GM18861 (cell line): ENCODE results near the gene NTHL1.

ENCODE experiments used
- ATAC-seq: cut with Tn5 transposase; IDR thresholded peaks from one replicate; pipeline ENCODE4 v1.9.1; 2021; ENCODE audit not compliant: unreplicated experiment

Gene NTHL1

DNA sequence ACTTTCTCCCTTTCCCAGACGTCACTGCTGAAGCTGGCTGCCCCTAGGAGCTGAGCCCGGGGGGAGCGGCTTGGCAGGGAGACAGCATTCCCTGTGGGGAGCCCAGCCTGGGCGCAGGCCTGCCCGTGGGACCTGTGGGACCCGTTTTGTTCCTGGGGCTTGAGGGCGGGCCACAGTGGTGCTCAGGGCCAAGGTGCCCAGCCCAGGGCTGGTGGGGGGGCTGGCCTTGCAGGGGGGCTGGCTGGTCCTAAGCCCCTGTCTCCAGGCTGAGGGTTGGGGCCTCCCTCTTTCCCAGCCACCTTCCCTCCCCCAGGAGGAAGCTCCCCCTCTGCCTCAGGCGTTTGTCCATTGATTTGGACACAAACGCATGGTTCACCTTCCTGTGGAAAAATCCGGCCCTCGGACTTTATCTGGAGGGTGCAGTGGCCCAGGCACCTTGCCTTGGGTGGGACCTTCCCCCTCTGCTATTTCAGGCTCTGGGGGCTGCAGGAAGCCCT is 16.5 kb downstream of the NTHL1 start:
- no peak for ATAC-seq

DNA sequence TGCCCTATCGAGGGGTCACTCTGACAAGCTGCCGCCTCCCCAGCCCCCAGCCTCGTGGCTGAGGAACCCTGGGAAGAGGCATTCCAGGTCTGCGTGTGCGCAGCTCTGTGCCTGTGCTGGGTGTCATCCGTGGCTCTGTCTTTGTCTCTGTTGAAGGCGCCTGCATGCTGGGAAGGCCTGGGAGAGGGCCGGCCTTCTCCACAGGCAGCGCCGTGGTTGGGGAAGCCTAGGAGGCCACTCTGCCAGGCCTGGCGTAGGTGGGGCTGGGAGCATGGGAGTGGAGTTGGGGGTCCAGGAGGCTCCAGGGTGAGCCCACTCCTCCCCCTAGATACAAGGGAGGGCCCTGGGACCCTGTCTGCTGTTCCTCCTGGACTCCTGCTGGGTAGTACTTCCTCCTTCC is 17.6 kb downstream of the NTHL1 start:
- no peak for ATAC-seq

DNA sequence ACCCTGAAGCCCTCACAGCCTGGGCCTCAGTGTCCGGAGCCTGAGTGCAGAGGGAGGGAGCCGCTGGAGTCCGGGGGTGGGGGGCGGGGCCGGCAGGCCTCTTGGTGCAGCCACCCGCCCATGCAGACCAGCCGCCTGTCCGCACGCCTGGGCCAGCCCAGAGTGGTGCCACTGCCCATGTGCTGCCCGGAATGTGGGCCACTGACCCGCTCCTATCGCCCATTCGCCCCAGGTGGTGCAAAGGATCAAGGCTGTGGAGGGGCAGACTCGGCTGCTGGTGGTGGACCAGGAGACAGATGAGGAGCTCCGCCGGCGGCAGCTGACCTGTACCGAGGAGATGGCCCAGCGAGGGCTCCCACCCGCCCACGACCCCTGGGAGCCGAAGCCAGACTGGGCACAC is 18.3 kb downstream of the NTHL1 start:
- no peak for ATAC-seq

DNA sequence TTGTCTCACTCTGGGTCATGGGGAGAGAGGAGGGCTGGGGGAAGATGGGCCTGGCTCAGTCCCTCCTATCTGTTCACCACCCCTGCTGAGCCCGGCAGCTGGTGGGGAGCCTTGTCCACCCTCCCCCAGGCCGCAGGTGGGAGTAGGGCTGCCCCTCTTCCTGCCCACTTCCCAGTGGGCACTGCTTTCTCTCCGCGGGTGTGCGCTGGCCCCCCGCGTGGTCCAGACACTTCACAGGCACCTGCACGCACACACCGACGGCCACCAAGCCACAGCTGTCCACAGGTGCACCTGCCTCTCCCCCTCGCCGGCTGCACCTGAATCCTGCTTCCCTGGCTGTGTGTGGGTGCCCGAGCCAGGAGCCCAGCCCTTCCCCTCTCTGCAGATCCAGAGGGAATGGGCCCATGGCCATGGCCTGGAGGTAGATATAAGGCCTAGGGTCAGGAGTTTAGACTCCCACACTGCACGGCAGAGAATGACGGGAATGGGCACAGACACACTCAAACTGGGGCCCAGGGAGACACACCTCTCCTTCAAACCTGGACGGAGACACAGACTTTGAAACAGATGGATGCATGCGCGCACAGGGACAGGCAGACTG is 18.9 kb downstream of the NTHL1 start:
- no peak for ATAC-seq

DNA sequence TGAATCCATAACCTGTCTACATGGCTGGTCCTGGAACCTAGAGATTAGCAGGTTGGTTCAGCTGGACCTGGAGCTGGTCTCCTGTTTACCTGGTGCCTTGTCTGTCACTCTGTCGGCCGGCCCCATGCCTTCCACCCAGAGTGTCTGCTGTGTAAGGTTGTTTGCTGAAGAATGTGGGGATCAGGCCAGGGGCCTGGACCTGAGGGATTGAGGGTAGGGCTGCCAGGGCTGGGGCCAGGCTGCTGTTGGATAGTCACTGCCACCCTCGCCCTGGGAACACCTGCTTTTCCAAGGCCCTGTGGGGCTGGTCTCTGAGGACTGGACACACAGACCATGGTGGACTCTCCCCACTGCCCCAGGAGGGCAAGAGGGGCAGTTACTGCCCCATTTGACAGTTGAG is 19.5 kb downstream of the NTHL1 start:
- ATAC-seq = no peak

DNA sequence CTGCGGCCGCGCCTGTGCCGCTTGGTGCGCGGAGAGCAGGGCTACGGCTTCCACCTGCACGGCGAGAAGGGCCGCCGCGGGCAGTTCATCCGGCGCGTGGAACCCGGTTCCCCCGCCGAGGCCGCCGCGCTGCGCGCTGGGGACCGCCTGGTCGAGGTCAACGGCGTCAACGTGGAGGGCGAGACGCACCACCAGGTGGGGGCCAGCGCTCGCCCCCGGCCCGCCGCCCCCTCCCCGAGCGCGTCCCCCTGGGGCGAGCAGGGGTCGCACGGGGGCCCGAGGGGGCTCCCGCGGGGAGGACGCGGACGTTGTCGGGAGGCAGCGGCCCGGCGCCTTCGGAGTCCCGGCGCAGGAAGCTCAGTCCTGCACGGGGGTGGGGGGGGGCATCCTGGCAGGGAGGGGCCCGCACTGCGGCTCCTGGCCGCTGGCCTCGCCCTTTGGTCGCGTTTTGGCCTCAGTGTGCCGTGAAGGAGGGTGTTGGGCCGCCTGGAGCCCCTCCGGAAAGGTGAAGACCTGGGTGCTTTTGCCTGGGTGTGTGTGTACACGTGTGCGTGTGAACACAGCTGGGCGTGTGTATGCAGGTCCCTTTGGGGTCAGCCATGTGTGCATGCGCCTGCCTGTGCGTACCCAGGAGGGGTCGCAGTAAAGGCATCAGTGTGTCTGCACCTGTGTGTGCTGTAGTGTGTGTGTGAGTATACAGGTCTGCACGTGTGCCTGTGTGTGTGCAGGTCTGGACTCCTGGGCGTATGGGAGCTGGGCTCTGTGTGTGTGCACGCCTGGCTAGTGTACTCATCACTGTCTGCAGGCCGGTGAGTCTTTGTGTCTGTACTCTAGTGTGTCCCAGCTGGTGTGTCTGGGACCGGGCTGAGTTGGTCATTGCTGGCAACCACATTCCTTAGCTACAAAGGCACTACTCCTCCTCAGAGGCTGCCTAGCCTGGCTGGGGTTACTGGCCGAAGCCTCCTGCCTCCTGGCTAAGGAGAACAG is 20.3 kb downstream of the NTHL1 start:
- ATAC-seq = no peak

DNA sequence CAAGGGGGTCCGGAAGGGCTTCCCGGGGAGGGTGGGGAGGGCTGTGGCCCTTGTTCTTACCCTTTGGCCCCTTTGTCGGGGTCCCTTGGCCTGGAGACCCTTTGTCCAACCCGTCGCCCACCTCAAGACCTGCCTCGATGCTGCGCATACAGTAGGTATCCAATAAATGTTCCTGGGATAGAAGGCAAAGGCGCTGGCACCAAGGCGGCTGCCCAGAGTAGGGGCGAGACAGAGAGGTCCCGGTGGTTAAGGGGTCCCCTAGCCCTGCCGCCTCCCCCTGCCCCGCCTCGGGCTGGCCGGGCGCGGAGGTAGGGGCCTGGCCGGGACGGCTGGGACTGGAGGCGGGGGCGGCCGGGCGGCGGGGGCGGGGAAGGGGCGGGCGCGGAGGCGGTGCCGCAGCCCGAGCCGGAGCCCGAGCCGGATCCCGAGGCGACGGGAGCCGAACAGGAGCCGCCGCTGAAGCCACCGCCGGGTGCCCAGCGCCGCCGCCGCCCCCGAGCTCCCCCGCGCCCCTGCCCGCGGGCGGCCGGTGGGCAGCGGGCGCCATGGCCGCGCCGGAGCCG is 21.1 kb downstream of the NTHL1 start, which contains the start of gene NHERF2:
TSS of gene NHERF2 (plus strand) at position 442 of the 563 bp plus-strand sequence. CDS start at position 546, 104 bp downstream.
- ATAC-seq = no peak

DNA sequence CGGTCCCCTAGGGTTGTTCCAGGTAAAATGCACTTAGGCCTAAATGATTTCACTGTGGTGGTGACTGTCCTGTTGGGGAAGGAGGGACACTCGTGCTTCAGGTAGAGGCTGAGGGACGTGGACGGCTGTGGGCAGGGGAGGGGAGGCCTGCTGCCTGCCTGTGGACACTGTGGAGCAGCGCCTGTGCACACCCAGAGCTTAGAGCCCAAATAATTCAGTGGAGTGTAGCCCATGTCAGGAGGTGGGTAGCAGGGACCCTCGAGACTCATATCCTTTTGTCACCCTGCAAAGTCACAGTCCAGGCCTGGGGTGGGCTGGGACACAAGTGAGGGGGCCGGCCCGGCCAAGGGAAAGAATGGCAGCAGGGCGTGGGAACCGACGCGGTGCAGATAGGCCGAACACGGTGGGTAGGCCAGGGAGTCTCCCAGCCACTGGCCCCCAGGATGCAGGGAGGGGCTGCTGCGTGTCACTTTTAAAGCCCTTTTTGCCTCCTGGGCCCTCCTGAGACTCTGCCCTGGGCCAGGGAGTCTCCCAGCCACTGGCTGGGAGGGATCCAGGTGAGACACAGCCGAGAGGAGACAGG is 21.7 kb downstream of the NTHL1 start:
- no peak for ATAC-seq

DNA sequence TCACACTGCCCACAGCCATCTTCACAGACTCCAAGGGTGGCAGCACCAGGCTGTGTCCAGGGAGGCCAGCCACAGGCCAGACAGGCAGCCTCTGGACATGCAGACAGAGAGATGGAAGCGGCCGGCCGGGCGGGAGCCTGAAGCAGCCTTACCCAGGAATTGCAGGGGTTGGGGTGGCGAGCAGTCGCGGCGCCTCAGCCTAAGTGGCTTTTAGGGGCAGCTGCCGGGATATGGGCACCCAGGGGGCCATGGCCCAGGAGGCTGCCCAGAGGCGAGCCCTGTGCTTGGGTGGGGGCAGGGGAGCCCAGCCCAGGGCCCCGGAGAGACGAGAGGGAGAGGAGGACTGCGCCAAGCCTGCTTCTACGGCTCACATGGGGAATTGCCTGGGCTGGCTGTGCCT is 22.4 kb downstream of the NTHL1 start:
- ATAC-seq = no peak

DNA sequence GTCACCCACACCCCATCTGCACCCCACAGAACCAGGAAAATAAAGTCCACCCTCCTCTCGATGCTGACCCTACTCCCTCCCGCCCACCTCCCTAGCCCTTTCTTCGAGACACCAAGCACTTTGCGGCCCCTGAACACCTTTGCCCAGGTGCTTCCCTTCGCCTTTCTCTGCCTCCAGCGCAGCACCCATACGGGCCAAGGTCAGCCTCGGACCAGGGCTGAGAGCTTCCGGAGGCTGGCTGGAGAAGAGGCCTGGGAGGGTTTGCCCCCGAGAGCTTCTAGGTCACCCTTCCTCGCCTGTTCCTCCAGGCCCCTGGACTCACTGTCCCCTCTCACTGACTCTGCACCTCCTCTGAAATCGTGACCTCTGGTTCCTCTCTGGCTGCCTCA is 23.6 kb downstream of the NTHL1 start:
- no peak for ATAC-seq

DNA sequence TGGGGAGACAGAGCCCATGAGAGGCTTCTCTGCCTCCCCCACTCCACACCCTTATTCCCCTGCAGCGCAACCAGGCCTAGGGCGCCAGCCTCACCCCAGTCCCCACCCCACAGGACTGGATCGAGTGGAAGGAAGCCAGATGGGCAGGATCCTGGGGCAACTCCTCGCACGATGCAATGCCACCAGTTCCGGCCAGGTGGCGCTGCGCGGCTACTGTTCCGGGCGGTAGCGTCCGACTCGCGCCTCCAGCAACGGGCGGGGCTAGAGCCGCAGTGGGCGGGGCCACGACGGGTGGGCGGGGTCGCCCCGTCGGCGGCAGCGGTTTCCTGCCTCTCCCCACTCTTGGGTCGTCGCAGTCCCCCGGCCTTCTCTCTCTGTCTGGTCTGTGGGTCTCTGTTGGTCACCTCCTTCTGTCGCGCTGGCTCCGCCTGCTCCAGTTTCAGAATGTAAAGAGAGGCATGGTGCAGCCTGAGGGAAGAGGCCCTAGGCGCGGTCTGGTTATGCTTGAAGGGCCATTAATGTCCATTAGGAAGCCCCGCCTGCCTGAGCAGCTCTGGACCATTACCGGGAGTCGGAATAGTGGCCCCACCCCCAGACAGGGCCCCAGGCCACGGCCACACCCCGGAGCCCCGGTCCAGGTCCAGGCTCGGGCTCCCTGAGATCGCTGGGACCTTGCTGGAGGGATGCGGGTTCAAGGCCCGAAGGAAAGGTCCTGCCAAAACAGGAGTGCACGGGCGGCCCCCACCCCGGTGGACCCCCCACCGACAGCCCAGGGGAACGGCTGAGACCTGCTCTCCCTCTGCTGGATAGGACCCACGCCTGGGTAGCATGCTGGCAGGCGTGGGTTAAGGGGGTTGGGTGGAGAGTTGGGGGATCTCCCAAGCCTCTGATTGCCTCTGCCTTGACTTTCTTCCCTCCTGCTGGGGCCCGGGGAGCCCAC is 24.3 kb downstream of the NTHL1 start:
- no peak for ATAC-seq

DNA sequence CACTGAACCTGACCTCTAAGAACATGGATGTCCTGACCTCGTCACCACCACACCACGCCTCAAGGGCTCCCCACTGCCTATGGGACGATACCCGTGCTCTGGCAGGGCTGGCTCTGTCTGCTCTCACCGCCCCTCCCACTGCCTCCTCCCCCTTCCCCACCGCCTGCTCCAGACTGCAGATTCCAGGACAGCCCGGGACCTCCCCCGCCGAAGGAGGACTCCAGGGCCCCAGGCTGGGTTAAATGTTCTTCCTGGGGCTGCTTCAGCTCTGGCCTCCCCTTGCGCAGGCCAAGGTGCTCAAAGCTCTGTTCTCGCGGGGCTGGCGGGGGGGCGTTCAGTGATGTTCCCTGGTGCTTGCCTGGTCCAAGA is 24.9 kb downstream of the NTHL1 start:
- ATAC-seq = no peak

DNA sequence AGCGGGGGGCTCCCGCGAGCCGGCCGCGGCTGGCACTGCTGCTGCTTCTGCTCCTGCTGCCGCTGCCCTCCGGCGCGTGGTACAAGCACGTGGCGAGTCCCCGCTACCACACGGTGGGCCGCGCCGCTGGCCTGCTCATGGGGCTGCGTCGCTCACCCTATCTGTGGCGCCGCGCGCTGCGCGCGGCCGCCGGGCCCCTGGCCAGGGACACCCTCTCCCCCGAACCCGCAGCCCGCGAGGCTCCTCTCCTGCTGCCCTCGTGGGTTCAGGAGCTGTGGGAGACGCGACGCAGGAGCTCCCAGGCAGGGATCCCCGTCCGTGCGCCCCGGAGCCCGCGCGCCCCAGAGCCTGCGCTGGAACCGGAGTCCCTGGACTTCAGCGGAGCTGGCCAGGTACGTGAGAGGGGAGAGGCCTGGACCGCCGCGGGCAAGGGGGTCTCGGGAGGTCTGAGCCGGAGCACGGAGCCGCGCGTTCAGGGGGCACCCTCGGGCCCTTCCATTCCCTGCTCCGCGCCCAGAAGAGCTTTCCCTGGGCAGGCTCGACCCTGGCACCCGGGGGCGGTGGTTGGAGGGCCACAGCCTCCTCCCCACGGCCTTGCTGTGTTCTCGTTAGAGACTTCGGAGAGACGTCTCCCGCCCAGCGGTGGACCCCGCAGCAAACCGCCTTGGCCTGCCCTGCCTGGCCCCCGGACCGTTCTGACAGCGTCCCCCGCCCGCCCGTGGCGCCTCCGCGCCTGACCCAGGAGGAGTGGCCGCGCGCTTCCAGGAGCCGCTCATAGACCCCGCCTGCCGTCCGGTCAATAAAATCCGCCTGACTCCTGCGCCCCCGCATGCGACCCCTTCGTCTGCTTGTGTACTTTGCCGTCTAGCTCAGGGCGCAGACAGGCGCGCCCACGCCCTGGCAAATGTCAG is 27.5 kb downstream of the NTHL1 start:
- no peak for ATAC-seq

DNA sequence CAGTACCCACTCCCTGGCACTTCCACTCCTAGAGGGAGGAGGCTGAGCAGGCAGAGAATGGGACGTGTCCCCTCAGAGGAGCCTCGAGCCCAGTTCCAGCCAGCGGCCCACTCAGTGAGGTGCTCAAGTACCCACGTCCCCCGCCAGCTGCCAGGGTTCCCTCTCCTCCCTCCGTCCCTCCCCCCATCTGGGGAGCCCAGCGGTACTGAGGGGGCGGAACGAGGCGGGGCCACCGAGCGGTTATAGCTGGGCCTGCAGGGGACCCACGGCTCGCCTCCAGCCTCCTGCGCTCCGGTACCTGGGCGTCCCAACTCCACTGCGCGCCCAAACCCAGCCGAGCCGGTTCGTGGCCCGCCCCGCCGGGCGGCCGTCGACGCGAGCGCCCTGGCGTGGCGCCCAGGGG is 28.1 kb downstream of the NTHL1 start, which contains the start of gene NPW:
TSS of gene NPW (plus strand) at position 268 of the 403 bp plus-strand sequence.
- ATAC-seq = no peak

DNA sequence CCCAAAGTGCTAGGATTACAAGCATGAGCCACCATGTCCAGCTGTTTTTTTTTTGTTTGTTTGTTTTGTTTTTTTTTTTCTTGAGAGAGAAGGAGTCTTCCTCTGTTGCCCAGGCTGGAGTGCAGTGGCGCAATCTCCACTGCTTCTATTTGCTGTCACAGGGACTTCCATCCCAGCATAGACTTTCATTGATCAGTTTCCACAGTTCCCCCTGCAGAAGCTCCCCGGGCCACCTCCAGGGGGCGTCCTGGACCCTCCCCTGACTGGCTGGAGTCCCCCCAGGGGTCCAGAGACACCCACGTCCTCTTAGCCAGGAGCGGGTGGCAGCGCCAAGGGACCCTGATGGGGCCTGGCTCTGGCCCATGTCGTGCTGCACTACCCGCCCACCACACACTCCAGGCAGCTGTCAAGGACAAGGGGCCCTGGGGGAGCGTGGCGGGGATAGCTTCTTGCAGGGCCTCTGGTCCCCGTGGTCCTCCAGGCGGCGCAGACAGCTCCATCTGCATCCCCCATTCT is 31.2 kb downstream of the NTHL1 start:
- no peak for ATAC-seq

DNA sequence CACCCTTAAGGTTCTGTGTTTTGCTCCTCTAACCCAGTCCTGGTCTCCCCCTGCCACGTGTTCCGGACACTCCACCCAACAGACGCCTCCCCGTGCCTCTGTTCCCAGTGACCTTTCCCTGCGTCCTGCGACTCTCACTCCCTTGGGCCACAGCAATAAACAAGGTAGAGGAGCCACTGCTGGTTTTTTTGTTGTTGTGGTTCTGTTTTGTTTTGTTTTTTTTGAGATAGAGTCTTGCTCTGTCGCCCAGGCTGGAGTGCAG is 31.8 kb downstream of the NTHL1 start:
- ATAC-seq = no peak

DNA sequence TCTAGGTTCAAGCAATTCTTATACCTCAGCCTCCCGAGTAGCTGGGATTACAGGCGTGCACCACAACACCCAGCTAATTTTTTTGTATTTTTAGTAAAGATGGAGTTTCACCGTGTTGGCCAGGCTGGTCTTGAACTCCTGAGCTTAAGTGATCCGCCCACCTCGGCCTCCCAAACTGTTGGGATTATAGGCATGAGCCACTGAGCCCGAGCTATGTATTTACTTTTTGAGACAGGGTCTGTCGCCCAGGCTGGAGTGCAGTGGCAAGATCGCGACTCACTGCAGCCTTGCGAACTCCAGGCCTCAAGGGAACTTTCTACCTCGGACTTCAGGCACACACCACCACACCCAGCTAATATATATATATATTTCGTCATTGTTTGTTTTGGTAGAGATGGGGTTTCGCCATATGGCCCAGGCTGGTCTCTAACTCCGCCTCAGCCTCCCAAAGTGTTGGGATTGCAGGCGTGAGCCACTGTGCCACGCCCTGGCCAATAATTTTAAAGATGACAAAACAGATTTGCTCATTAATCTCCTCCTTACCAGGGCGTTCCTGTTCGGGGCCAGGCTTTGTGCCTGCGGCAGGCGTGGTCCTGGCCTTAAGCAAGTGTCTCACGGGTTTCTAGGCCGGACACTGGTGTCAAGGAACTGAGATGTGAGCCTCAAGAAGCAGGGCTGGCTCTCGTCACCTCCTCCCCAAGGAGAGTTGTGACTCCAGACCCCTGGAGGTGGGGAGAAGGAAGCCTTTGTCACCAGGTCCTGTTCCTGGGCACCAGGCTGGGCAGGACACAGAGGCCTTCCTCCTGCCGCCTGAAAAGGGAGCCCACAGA is 32.3 kb downstream of the NTHL1 start:
- no peak for ATAC-seq

DNA sequence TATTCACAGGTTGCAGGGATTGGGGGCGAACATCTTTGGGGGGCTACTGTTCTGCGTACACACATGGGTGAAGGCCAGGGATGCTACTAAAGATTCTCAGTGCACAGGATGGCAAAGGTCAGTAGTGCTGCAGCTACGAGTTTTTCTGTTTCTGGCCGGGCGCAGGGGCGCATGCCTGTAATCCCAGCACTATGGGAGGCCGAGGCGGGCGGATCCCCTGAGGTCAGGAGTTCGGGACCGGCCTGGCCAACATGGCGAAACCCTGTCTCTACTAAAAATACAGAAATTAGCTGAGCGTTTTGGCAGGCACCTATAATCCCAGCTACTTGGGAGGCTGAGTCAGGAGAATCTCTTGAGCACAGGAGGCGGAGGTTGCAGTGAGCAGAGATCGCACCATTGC is 34.1 kb downstream of the NTHL1 start:
- ATAC-seq = no peak
